SK-N-SH treated with all-trans-retinoic acid at 6 μM for 48 hours (cell line): ENCODE results near the gene CNTNAP2.

Experiments used
- BACH2 ChIP-seq: fragments of 250-450 bp; sonication (Bioruptor Pico); IDR thresholded peaks from 2 replicates; pipeline ENCODE4 v1.9.0; 2021; ENCODE audit warnings: mild to moderate bottlenecking, borderline replicate concordance
- RARB ChIP-seq: fragments of 250-450 bp; sonication (Bioruptor Pico); IDR thresholded peaks from 2 replicates; pipeline ENCODE4 v1.8.0; 2021; ENCODE audit warnings: mild to moderate bottlenecking, moderate library complexity
- ZNF565 ChIP-seq: fragments of 450-650 bp; formaldehyde crosslinking; conservative IDR thresholded peaks from 2 replicates; pipeline ENCODE4 v1.5.0; 2020; ENCODE audit warnings: low read depth, mild to moderate bottlenecking, moderate library complexity
- TF ChIP-seq, protein P1 (sequence below): fragments of 250-450 bp; sonication (Bioruptor Pico); IDR thresholded peaks from 2 replicates; pipeline ENCODE4 v1.8.0; 2020; ENCODE audit warnings: mild to moderate bottlenecking, moderate library complexity, borderline replicate concordance

DNA sequence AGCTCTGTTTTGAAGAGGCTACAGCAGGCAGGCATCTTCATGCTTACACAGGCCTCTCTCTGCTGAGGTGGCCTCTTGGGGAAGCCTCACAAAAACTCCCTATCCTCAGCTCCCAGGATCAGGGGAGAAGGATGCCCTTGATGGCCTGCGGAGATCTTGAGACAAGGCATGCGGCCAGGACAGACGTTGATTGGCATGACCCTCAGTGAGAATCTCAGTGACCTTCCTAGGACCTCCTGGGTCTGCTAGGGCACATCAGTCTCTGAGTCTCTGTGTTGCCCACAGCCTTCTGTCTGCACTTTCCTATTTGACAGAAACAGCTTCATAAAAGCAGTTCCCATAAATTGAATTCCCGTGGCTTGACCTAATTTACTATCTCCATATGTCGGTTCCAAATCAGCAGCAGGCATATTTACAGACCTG lies 1468.2 kb downstream of the CNTNAP2 start:
- TF ChIP-seq RARB, result no peak
- TF ChIP-seq, protein P1, sequence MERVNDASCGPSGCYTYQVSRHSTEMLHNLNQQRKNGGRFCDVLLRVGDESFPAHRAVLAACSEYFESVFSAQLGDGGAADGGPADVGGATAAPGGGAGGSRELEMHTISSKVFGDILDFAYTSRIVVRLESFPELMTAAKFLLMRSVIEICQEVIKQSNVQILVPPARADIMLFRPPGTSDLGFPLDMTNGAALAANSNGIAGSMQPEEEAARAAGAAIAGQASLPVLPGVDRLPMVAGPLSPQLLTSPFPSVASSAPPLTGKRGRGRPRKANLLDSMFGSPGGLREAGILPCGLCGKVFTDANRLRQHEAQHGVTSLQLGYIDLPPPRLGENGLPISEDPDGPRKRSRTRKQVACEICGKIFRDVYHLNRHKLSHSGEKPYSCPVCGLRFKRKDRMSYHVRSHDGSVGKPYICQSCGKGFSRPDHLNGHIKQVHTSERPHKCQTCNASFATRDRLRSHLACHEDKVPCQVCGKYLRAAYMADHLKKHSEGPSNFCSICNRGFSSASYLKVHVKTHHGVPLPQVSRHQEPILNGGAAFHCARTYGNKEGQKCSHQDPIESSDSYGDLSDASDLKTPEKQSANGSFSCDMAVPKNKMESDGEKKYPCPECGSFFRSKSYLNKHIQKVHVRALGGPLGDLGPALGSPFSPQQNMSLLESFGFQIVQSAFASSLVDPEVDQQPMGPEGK (CRISPR knock-in tag), result no peak
- no peak for TF ChIP-seq BACH2 (CRISPR knock-in tag)
- TF ChIP-seq ZNF565 (CRISPR knock-in tag), result 0 out of 2 replicates have a peak, but pooled peaks have one; percentile 34
